IPS-18c (cell line): ENCODE measurements around the gene TBL1X.

Experiments used
- H3K4me3 ChIP-seq: 2 replicates; pipeline ENCODE4 v1.7.0; 2013; ENCODE audit warnings: low read depth, mild to moderate bottlenecking, low read length, moderate library complexity; ENCODE audit not compliant: insufficient read depth
- H3K9me3 ChIP-seq: one replicate; pipeline ENCODE4 v1.6.1; 2013; ENCODE audit warnings: mild to moderate bottlenecking, low read length, moderate library complexity; ENCODE audit not compliant: control insufficient read depth, insufficient read depth

Gene TBL1X

DNA sequence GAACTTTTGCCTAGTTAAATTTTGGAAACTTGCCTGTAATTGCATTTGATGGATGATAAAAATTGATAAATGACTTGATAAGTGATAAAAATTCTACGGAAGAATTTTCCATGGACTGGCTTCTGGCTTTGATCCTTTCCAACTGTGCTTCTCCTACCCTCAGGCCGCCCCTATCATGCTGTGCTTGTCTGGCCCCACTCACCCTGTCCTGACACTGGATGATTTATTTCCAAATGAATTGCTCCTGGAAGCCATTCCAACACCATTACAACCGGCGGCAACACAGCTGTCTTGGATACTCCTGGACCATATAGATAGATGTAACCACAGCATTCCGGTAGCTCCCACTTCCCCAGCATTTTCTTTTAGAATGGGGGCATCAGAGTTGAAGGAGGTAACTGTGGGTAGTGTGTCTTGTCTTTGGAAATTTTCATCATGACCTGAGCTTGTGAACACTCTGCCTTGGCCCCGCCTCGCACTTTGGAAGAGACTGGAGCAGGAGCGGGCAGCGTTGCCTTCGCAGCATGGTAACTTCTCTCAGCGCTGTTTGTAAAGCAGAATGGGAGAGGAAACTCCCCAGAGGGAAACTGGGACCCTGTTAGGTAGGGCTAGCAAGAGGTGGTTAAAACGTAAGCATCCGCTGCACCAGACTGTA is 77.4 kb downstream of the TBL1X start:
- no peak overlapping the region for H3K4me3 ChIP-seq
- H3K9me3 ChIP-seq = peaks cover 9% of the 10 kb centered on the region

DNA sequence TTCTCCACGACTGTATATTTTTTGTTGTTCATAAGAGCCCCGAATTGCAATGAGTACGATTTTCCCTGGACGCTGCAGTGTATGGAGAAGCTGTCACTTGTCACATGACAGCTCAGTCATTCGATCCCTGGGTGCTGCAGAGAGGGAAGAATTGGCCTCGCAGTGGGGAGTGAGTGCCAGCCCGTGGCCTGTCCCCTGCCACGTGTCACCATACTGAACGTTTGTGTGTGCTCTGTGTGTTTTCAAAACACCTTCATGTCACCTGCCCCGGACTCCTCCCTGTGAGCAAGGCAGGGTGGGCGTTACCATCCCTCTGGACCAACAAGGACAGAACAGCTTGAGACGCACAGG is 77.9 kb downstream of the TBL1X start:
- Histone ChIP-seq H3K4me3 (no peak overlapping the region), H3K9me3 (peaks cover 9% of the 10 kb centered on the region)

DNA sequence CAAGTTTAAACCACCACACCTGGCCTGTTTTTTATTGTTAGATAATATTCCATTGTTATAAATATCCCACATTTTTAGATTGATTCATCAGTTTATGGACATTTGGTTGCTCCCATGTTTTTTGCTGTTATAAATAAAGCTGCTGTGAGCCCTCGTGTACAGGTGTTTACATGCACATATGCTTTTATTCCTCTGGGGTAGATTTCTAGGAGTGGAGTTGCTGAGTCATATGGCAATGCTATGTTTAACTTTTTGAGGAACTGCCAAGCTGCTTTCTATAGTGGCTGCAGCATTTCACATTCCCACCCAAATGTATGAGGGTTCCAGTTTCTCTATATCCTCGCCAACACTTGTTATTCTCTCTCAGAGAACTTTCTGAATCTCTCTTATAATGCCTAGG is 90.5 kb downstream of the TBL1X start:
- no peak overlapping the region for H3K4me3 ChIP-seq
- H3K9me3 ChIP-seq = peaks cover 9% of the 10 kb centered on the region

DNA sequence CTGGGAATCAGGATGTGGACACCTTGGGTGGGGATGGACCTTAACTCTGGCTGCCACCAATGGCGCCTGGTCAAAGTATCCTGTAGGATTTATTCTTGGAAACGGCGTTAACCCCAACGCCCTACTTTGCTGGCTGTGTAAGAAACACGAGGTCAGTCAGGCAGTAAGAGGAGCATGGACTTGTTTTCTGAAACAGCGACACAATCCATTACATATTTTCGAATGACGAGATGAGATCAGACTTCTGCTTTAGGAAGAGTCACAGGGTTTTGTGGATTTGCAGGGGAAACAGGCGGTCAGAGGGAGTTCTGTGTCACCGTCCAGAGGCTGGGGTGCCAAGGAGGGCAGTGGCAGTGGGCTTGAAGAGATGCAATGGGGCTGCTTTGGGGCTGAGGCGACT is 92.2 kb downstream of the TBL1X start:
- Histone ChIP-seq H3K4me3 (no peak overlapping the region), H3K9me3 (peaks cover 15% of the 10 kb centered on the region)

DNA sequence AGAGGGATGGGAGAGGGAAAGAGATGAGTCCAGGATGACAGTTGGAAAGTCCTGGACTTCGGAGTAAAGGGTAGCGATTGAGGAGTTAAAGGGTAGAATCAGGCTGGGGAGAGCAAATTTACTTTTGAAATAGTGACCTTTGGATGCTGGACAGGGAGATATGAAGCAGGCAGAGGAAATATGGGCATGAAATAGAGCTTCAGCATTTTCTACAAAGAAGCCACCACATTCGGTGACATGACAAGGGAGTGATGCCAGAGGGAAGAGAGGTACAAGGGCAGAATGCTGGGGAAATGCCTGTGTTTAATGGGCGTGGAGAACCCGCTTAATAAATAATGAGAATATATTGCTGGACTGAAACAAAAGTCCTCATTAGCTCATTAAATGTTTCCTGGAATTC is 92.7 kb downstream of the TBL1X start:
- Histone ChIP-seq H3K4me3 (no peak overlapping the region), H3K9me3 (peaks cover 15% of the 10 kb centered on the region)

DNA sequence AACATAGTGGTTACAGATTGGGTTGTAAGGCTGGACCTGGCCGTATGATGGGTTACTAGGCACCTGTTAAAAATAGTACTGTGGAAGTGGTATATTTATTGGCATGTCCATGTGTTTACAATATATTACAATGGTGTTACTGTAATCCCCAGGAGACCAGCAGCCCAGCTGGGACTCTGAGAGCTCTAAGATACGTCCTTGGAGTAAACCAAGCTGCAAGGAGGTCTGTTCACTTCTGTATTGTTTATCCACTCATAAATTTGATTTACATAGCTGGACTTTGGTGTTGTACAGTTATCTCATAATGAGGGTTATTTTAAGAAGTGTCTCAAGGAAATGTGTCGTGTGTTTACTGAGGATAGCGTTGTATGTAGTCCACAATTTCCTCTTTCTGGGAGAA is 93.8 kb downstream of the TBL1X start:
- peaks cover 11% of the 10 kb centered on the region for H3K9me3 ChIP-seq
- no peak overlapping the region for H3K4me3 ChIP-seq

DNA sequence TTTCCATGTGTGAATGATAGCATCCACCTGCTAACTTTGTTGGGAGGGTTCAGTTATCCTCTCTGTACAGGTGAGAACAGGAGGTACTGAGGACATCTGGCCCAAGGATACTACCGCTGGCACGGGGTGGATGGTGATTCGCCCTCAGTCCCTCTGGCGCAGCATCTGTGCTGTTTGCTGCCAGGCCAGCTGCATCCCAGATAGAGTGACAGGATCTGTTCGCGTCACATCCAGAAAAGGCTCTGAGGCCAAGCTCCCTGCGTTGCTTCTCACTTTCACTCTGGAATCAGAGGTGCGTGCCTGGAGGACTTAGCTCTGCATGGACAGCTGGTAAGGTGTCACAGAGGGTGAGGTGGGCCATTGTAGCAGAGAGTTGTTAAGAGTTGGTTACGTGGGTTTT is 95.4 kb downstream of the TBL1X start:
- H3K4me3 ChIP-seq = no peak overlapping the region
- H3K9me3 ChIP-seq = peaks cover 11% of the 10 kb centered on the region

DNA sequence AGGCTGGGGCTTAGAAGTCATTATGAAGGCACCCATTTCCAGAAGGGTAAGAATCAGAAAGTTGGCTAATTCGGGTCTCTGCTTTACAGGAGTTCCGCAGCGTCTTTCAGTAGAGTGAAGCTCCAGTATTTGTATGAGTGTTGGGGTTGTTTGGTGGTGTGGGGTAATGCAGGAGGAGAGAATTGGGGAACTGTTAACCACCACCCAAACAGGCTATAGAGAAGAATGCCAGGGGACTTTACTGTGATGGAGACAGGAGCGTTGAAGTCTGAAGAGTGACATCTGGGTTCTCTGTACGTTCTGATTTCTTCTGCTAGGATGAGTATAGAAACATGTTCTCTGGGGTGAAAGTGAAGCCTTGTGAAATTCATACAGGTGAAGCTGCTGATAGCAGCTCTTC is 96.3 kb downstream of the TBL1X start:
- peaks cover 11% of the 10 kb centered on the region for H3K9me3 ChIP-seq
- H3K4me3 ChIP-seq = no peak overlapping the region

DNA sequence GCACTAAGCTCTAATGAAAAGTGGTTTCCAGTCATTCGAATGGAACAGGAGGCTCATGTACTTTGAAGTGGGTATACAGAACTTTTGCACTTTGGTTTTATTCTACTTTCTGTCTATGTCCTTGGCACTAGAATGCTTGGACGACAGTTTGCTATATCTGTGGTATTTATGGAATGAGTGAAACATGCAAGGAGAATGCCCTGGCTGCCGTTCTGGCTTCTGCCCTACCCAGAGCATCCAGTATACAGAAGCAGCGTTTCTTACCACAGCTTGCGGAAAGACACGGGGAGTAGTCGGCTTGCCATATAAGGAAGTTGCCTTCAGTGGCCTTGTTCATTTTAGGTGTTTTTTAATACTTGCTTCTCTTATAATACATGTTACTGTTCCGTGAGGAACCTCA is 98.0 kb downstream of the TBL1X start:
- Histone ChIP-seq H3K9me3 (peaks cover 10% of the 10 kb centered on the region), H3K4me3 (no peak overlapping the region)

DNA sequence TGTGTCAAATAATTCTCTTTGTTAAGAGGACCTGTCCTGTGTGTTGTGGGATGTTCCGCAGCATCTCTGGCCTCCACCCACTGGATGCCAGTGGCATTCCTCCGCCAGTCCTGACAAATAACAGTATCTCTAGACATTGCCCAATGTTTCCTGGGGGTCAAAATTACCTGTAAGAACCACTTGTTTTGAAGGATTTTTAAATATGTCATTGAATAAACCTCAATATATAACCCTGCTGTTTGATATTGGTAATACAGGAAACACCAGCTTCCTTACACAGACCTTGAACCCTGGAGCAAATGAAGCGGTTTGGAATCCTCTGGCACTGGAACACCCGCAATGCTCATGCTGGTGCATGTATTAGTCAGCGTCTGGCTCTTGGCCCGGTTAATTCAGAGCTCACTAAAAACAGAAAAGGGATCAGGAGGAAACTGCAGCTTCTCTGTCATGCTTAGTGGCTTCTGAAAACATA is 101.3 kb downstream of the TBL1X start:
- peaks cover 8% of the 10 kb centered on the region for H3K9me3 ChIP-seq
- H3K4me3 ChIP-seq = no peak overlapping the region

DNA sequence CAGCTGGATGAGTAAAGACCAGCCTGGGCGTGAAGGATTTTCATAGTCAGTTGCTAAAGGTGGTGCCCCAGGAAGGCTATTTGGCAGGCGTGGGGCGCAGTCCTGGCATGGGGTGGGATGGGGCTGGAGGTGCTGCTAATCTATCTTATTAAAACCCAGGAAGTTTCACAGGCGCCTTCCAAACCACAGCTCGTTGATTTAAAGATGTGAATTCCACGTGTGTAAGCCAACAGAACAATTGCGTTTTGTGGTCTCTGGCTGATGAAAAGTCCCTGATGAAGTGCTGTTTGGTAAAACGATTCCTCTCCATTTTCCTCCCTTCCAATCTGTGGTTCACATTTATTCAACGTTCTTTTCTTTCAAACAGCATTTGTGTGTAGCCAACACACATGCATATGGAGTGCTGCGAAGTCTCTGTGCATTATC is 105.0 kb downstream of the TBL1X start:
- Histone ChIP-seq H3K4me3 (no peak overlapping the region), H3K9me3 (peaks cover 9% of the 10 kb centered on the region)

DNA sequence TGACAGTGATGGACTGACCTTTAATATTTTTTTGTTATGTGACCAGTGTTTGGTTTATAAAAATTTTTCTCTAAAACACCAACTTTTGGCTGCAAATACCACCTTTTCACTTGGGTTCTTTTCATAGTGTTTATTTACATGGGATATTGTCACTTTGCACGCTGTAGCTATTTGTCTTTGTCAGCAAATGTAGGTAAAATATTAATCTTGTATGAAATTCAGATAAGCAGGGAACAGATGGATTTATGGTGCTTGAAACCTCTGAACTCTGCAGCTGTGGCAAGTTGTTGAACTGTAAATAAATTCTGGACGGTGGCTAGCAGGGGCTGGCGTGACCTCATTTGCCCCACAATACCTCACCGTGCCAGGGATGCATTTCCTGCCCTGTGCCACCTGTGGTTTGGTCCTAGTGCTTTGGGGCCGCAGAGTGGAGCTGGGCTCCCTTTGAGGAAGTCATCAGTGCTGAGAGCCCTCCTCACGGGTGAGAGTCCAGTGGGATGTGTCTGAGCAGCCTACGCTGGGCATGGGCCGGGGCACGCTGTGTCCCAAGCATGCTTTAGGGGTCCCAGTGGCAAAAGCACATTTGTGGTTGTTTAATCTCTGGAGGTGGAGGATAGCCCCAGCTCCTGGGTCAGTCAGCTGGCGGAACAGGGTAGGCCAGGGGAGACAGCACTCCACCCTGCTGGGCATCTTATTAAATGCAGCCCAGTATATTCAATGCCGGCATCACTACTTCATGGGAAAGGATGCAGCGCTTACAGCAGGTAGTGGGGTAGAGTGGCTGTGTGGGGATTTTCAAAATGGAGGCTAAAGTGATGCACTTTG is 108.6 kb downstream of the TBL1X start:
- Histone ChIP-seq H3K4me3 (no peak overlapping the region), H3K9me3 (peaks cover 12% of the 10 kb centered on the region)

DNA sequence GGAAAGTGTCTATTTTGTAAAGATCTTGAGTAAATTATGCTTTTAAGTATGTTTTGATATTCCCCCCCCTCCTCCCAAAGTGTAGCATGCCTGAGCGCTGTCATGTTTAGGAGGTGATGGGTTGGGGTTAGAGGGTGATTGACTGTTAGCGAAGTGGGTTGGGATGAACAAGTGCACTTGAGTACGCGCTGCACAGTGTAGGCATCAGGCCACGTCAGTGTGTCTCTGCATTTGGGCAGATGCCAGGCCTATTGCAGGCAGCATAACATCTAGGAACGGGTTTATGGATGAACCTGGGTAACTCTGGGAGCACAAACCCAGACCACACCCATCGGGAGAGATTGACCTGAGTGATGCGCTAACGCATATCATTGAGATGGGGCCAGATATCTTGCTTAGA is 111.2 kb downstream of the TBL1X start:
- peaks cover 17% of the 10 kb centered on the region for H3K9me3 ChIP-seq
- H3K4me3 ChIP-seq = no peak overlapping the region

DNA sequence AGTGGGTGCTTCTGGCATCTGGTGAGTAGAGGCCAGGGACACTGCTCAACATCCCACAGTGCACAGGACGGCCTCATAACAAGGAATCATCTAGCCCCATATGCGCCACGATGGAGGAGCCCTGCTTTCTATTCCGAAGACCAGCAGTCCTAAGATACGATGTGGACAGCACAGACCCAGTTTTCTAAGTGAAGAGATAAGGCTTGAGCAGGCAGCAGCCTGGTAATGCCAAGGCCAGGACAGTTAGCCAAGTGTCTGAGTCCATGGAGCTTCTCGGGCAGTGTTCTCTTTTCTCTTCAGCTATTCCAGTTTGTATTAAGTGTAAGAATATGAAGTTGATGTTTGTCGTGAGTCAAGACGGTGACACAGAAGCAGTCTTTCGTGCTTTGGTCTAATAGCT is 112.7 kb downstream of the TBL1X start:
- H3K9me3 ChIP-seq = peaks cover 18% of the 10 kb centered on the region
- no peak overlapping the region for H3K4me3 ChIP-seq

DNA sequence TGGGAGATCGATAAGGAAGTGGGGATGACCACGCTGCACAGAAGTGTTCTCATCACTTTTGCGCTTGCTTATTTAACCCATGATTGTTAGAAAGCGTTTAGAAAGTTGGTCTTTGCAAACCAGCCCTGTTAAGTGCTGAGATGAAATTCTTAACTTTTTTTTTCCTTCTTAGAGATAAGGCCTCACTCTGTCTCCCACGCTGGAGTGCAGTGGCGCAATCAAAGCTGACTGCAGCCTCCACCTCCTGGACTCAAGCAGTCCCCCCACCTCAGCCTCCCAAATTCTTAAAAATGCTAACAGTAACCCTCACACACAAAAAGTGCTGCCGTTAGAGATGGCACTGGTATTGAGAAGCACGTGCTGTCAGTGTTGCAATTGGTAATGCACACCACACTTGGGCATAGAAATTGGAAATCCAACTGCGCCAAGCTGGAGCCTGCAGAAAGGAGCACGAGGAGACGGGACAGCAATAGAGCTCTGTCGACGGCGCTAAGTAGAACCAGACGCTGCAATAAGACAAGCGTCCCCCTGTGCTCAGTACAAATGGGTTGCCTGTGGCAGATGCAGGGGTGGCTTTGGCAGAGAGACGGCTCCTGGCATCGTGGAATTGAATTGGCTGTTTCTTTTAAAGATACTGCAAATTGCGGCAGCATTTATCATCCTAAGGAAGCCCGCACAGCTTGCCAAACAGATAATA is 113.4 kb downstream of the TBL1X start:
- Histone ChIP-seq H3K9me3 (peaks cover 18% of the 10 kb centered on the region), H3K4me3 (no peak overlapping the region)

DNA sequence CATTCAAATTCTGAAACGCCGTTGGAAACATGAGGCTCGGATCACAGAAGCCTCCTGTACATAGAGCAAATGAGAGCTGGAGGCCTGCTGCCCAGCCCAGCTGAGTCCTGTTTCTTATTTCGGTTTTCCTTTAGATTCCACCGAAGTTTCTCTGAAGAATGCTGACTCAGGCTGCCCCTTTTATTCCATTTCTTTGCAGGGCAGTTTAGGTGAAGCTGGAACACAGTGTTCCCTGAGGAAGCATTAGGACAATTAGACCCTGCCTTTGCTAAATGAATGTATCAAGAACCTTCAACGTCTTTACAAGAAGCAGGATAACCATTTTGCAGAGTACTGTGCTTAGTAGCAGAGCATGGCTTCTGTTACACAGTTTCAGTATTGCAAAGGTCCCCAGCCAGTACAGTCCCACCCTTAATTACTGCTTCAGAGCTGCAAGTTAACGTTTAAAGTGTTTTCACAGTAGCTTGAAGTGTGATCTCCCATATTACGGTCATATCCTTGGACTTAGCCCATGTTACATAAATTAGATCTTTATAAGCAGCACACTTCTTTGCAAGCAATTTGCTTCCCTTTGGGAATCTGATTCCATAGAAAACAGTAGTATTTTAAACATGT is 117.0 kb downstream of the TBL1X start:
- Histone ChIP-seq H3K9me3 (peaks cover 17% of the 10 kb centered on the region), H3K4me3 (no peak overlapping the region)

DNA sequence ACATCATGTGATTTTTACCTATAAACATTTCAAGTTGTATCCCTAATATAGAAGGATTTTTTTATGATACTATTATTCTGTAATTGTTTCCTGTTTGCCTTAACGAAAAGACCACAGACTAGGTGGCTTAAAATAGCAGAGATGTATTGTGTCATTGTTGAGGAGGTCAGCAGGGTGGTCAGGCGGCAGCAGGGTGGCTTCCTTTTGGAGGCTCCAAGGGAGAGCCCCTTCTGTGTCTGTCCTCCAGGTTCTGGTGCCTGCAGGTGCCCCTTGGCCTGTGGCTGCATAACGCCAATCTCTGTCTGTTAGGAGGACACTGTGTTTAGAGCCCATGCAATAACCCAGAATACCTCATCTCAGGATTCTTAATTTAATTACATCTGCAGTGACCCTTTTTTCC is 118.1 kb downstream of the TBL1X start:
- H3K4me3 ChIP-seq = no peak overlapping the region

DNA sequence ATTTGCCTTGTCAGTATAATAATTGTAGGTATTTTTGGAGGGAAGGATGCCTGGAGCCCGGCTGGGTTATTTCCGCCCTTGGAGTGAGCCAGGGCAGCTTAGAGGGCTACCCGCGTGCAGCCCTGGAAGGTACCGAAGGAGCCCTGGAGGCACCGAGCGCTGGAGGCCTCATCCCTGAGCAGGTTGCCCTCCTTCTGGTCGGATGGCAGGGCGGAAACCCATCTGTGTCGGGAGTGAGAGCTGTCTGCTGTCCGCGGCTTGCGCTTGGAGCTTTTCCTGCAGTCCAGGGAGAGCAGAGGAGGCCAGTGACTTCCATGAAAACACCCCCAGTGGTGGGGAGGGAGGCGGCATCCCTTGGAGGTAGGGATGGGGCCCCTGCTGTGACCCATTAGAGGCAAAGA is 122.1 kb downstream of the TBL1X start:
- peaks cover 13% of the 10 kb centered on the region for H3K9me3 ChIP-seq
- H3K4me3 ChIP-seq = no peak overlapping the region

More for the DNA sequence above, 118.1 kb downstream of the TBL1X start:
- peaks cover 11% of the 10 kb centered on the region for H3K9me3 ChIP-seq
